Measurements from ENCODE around the gene EVX2.

Gene EVX2

DNA sequence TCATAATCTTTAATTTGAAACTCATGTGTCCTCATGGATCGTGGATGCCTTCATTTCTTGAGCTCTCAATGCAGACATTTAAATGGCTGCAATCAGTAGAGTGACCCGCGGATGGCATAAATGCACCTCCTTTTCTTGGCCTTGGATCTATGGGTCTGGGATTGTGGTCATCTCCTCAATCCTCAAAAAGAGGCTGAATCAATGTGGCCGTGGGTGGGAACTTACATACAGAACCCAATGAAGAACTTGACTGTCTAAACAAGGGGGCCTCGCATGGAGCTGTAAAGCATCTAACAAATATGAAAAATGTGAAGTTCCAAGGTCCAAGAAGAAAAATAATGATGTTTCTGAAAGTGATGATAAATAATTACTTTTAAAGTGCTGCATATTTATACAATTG, 11.7 kb upstream of the EVX2 start:
- no peak for DNase-seq

DNA sequence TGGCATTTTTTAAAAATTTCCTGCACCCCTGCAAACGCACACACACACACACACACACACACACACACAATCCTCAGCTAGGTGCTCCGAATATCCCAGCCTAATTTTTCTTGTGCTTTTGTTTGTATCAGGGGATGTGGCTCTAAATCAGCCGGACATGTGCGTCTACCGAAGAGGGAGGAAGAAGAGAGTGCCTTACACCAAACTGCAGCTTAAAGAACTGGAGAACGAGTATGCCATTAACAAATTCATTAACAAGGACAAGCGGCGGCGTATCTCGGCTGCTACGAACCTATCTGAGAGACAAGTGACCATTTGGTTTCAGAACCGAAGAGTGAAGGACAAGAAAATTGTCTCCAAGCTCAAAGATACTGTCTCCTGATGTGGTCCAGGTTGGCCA, 10.6 kb upstream of the EVX2 start:
- DNase-seq: no peak

DNA sequence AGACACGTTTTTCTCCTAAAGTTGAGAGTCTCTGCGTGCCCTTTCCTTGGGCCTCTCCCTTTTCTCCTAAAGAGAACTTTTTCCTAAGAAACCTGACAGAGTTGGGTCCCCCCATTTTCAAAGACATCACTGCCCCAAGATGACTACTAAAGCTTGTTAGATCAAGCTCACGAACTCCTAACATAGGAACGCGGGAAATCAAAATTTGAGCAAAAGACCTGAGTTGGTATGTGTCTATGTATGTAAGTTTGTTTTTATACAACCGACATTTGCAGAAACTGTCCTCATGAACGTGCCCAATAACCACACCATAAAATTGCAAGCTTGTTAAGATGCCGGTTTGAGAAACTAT, 10.1 kb upstream of the EVX2 start:
- no peak for DNase-seq

DNA sequence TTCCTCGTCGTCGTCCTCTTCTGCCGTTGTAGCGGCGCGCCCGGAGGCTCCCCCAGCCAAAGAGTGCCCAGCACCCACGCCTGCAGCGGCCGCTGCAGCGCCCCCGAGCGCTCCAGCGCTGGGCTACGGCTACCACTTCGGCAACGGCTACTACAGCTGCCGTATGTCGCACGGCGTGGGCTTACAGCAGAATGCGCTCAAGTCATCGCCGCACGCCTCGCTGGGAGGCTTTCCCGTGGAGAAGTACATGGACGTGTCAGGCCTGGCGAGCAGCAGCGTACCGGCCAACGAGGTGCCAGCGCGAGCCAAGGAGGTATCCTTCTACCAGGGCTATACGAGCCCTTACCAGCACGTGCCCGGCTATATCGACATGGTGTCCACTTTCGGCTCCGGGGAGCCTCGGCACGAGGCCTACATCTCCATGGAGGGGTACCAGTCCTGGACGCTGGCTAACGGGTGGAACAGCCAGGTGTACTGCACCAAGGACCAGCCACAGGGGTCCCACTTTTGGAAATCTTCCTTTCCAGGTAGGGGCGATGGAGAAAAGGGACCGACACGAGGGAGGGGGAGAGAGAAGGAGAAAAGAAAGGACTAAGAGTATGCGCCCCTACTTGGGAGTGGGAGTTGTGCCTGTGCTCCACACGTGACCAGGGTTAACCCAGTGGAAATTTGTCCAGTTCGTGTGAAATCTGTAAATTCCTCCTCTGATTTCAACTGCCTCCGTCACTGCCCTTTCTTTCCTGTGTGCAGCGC, 9.6 kb upstream of the EVX2 start:
- DNase-seq: no peak

DNA sequence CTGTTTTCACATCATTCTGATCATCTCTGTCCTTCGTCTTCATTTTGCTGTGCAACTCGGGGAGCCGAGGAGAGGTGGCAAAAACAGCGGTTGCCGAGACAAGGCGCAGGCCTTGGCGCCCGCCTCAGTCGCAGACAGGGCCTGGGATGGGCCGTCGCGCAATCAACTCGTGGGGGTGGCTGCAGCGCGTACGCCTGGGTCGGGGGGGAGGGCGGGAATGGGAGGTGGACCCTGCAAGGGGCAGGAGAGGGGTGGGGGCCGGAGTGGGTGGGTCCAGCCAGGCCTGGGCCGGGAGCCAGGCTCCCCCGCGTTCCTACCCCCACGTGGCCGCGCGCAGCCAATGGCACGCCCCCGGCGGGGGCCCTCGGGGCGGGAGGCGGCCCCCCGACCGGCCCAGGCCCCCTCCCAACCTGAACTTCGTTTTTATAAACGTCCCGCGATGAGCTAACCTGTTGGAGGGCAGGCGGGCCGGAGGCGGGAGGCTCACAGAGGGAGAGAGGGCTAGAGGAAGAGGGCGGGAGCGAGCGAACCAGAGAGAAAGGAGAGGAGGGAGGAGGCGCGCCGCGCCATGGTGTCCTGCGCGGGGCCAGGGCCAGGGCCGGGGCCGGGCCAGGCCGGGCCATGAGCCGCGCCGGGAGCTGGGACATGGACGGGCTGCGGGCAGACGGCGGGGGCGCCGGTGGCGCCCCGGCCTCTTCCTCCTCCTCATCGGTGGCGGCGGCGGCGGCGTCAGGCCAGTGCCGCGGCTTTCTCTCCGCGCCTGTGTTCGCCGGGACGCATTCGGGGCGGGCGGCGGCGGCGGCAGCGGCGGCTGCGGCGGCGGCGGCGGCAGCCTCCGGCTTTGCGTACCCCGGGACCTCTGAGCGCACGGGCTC, 8.7 kb upstream of the EVX2 start, which contains the start of gene HOXD13:
HOXD13 (plus strand) TSS at position 452 of the 875 bp plus-strand sequence; CDS start at position 622, 170 bp downstream.
- no peak for DNase-seq

DNA sequence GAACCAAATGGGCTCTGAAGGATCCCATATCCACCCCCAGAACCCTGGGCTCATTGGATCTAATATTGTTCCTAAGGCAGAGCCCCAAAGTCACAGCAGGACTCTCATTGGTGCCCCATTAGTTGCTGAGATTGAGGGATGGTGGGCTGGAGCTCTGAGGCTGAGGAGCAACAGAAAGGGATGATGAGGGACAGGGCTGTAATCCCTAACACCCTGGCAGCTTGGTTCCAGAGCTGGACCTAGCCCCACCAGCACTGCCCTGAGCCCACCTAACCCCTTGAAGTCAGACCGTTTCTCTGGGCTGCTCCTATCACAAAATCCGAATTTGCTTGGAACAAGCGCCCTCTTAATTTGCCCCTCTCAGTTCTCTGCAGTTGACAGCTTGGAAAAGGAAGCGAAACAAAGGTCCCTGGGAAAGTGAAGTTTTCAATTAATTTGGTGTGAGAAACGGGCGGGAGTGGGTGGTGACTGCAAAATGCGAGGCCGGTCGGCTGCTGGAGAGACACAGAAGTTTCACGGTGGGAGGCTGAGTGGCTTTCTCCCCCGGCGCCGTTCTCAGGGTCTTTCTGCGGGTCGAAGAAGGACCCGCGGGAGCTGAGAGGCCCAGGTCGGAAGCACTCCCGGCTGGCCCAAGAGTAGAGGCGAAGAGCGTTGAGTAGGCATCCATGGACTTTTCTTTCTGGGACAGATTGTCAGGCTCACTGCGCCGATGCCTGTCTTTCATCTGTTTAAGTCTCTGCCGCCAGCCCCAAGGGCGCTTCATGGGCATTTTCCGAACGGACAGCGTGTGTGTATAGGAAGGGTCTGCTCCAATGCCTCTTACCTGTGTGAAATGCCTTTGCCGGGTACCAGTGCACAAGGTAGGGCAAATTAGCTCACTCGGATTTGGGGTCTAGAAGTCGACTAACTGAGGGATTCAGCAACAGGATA, 7.8 kb upstream of the EVX2 start:
- DNase-seq: no peak

DNA sequence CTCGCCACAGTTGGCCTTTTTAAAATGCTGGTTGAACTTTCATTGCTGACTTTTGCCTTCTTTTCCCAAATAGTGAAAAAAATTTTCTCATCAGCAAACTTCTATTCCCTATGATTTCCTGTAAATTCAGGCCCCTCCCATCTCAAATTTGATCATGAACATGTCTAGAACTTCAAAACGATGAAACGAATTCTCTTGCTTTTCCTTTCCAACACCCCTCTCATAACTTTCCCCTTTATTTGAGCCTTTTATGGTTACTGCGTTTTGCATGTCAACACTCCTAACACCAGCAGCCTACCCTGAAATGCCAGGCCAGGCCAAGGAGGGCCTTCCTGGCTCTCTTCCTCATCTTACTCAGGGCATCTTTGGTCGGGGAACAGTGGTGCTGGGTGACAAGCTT, 7.1 kb upstream of the EVX2 start:
- DNase-seq: no peak

DNA sequence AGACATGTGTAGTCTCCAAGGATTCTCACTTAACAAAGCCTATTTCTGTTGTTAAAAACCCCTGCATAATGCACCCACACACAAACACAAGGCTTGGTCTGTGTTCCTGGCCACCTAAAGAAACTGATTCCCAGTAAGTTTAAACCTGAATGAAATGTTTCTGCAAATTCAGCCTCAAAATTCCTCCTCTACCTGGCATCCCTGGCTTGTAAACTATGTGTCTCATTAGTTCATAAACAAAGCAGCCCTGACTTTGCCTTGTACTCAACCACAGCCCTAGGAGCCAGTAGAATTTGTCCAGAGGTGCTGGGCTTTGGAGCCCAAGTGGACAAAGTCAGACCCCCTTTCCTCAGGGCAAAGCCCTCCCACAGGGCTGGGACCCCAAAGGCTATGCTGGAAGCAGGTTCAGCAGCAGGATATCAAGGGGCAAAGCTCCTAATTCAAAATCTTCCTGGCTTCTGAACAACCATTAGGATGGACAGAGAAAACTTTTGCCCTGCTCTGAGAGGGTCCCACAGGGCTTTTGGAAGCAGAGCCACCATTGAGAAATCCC, 6.2 kb upstream of the EVX2 start:
- DNase-seq: no peak

DNA sequence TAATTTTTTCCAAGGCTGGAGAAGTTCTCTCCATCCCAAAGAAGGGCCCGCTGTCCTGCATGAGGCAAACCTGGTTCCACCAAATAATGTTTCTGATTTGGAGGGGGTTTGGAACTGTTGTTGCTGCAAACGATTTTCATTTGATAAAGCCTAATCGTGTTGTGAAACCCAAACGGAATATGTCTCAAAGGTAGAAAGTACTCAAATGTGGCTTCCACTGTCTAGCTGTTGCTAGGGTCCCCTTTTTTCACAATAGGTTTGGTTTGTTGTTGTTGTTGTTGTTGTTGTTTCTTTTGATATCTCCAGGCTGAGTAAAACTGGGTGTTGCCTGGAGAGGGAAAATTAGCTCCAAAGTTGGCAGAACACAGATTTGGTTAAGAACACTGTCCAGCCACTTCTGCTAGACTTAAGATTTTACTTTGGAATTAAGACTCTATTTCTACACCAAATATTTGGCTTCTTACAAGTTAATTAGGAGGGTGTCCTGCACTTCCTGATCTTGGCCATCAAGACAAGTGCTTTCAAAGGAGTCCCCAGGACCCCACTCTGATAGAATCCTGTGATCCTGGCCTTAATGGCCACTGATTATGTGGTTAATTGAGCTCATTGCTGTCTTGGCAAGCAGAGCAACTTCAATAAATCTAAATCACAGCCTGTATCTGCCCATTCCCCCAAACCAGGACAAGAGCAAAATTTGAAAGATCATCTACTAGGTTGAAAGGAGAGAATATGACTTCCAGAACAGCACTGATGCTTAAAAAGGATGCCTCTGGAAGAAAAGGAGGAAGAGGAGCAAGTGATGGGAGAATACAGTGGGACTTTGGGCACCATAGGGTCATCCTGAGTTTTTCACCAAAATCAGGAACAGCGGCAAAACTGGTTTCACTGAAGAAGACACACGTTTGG, 5.4 kb upstream of the EVX2 start:
- no peak for DNase-seq

DNA sequence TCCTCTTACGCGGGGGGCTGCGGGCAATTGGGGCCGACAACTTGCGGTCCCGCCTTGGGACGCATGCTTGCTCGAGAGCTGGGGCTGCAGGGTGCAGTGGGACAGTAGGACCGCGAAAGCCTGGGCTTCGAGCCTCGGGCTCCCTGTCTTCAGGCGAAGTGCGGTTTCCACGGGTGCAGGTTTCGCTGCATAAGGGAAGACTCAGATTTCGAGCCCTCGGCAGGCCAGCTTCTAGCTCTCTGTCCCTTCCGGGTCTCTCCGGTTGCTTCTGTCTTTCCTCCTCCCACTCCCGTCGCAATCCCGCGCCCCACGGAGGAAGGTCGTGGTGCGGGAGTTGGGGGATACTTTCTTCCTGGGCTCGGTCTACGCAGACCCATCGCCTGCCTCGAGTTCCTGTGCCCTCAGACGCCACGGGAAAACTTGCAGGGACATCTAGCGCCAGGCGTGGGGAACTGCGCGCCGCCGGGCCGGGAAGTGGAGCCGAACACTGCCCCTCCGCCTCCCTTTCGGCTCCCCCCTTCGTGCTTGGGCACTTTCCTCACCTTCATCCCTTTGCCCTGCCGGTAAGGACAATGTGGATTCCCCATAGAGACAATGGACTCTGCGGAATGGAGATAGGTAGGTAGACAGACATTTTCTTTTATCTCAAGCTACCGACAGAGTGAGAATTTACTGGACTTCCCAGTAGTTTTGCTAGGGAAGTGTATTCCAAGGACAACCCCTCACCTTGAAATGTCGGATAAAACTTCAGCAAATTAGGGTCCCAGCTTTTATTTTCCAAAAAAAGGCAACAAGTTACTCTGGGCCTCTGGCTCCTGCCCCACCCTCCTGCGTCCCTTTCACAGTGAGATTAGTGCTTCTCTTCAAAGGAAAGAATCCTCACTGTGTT, 4.5 kb upstream of the EVX2 start:
- no peak for DNase-seq

DNA sequence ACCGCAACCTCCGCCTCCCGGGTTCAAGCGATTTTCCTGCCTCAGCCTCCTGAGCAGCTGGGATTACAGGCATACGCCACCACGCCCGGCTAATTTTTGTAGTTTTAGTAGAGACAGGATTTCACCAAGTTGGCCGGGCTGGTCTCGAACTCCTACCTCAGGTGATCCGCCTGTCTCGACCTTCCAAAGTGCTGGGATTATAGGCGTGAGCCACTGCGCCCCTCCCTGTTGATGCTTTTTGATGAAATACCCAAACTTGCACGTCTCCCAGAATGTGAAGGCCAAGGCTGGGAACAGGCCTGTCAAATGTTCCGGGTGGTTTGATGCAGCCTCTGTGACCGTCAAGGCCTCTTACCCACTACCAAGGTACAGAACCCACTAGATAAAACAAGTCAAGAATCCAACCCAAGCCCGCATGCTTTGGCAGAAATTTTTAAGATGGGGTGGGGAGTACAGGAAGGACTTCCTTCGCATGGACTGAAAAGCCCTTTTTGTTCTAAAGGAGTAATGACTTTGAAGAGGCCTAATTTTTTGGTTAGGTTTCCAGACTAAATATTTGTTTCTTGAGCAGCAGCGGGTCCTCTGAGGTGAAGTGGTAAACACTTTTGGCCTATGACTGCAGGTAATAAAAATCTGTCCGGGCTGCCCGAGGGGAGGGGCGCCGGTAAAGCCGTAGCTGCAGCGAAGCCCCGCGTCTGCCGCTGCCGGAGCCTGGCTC, 3.7 kb upstream of the EVX2 start:
- DNase-seq: no peak

DNA sequence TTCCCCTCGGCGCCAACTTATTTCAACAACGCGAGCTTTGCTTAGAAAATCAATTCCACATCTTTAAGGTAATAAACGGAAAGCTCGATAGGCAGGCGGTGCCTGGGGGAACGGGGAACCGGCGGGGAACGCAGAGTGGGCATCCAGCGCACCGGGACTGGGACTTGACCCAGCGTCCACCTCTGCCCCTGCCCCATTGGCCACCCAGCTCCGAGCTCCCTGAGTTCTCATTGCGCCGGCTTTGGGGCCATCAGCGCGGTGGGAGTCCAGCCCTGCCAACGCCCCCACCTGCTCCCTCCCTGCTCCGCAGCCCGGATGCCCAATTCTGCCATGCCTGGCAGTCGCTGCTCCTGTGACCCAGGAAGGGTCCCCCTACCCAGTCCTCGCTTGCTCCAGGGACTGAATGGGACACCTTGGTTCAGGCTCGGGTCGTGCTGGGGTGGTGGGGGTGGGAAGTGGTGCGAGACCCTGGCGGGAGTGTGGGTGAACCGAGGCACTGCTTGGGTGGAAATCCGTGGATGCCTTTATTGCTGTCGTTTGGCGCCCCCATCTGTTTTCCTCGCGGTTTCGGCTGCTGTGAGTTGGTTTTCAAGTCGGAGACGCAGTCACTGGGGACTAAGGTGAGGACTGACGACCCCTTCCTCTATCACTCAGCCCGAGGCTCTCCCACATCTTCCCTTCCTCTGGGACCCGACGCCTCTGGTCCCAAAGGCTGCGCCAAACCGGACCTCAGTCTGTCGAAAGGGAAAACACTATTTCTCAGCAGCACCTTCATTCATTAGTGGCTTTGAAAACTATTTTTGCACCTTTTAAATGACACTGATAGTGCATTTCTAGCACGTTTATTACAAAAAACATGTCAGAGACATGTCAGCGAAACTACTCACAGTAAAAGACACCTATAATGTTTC, 2.4 kb upstream of the EVX2 start:
- DNase-seq: no peak

DNA sequence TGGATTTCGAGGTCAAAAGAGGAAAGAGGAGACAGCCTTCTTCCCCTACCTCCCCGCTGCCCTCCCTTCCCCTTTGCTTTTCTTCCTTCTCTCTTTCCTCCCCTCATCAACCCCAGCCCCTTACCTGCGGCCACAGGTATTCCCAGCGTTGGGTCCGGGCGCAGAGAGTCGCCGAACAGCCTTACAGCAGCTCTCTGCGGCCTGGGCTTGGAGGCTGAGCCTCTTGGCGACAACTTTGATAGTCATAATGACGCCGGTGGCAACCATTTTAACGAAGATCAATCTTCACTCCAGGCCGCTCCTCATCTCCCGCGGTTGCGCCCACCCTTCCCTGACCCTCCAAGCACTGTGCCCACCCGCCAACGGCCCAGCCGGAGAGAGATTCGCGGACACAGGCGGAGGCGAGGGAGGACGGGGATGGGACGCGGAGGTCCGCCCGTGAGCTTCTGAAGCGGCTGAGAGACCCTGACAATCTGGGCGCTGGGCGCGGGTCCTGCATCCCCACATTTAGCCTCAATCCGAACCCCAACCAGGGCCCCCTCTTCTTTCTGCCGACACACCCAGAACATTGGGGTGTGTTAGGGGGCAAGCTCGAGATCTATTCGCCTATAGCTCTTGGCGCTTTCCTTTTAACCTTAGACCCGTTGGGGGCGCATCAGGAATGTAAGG, 1.5 kb upstream of the EVX2 start:
- DNase-seq: no peak

DNA sequence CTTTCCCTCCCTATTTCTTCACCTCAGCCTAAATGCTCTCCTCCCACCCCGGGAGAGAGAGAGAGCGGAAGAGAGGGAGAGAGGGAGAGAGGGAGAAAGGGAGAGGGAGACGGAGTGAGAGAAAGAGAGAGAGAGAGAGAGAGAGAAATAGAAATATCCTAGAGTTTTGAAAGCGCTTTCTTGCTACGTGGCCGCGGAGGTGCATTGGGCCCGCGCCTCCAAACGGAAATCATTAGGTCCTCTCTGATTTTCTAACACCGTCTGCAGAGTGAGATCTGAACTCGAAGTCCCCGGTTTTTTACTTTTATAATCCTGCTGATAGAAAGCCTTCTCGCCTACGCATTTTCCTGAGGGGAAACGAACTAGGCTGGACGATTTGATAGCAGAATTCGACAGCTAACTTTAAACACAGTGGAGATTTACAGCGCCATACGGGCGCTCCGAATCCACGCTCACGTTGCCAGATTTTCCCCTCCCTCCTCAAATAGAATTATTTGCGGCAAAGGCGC, 903 bp upstream of the EVX2 start:
- no peak for DNase-seq

DNA sequence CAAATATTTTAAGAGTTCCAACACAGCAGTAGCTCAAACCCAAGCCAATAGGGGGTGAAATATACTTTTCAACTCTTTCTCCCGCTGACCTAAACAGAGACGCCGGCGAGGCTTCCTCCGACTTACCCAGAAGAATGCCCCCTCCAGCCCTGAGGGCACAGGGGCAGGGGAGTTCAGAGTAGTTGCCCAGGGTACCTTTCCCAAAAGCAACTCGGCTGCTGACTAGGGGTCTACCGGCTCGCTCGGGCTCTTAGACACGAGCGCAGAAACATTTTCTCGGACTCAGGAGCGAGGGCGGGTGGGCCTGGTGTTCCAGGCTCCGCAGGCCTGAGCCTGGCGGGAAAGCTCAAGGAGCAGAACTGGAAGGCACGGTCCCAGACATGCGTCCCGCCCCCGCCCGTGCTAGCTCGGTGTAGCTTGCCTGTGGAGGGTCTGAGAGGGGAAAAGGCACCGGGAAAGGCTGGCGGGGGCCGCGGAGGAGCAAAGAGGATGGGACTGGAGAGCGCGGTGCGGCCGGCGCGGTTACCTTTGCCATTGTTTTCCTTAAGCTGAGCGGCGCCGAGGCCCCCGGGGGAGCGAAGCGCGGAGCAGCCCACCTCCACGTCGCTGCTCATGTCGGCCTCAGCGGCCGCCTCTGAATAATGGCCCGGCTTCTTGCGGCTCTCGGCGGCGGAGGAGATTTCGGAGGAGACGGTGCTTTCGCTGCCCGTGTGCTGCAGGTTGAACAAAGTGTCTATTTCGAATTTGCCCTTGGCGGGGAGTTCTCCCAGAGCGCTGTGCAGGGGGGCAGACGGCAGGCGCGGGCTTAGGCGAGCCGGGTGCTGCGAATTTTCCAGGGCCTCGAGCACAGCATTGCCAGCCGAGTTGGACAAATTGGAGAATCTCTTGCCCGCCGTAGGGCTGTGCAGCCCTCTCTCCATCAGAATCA, 674 bp downstream of the EVX2 start:
- no peak for DNase-seq

DNA sequence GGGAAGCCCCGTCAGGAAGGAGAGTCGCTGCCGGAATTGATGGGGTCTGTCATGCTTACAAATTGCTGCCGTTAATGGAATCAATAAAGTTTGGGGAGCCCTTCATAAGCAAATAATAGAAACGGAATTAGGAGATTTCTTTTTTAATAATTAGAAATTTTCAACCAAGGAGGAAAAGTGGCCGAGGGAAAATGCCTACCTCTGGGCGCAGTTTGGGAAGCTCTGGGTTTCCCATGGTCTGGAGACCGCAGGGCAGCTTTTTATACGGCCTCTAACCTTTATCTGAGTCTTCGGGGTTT, 1.3 kb downstream of the EVX2 start:
- DNase-seq: no peak
